ENCODE results near the gene ANKRD34A.

GRCh38 chr1:145922266-145922665, 42.1 kb downstream of the ANKRD34A start:
- TF ChIP-seq POLR2AphosphoS5 (IDR thresholded peaks at IDR 0.05; ENCODE audit: borderline replicate concordance, low read depth, low read length), result no peak
- TF ChIP-seq EZH2 (IDR thresholded peaks at IDR 0.05), result no peak

All from SK-N-MC (cell line).